Gastrocnemius medialis (tissue), 4 donors: ENCODE results near the gene SLAMF9.

ENCODE experiments used
- CTCF ChIP-seq, 5 experiments: fragments of 450-650 bp in 3 of 5; fragments of 200-600 bp in 2 of 5; sonication (generic) in 2 of 5; IDR thresholded peaks in 4 of 5; conservative IDR thresholded peaks in 1 of 5; 1 replicate in 4 of 5; 2 replicates in 1 of 5; pipeline ENCODE4 v1.5.1; 2016 to 2019; ENCODE audit warnings: antibody characterized with exemption in 5 of 5, mild to moderate bottlenecking in 3 of 5, moderate library complexity in 3 of 5
- POLR2A ChIP-seq, 2 donors: fragments of 450-650 bp; IDR thresholded peaks; one replicate each; pipeline ENCODE4 v1.6.1; 2017; ENCODE audit warnings: antibody characterized with exemption in 2 of 2, mild to moderate bottlenecking in 2 of 2, moderate library complexity in 2 of 2

GRCh38 chr1:159993911-159994310 lies 39.9 kb upstream of the SLAMF9 start:
- TF ChIP-seq CTCF (IDR thresholded peaks at IDR 0.05 in 4 of 5, conservative IDR thresholded peaks at IDR 0.05 in 1 of 5) (no peak), POLR2A (IDR thresholded peaks at IDR 0.05) (no peak)
